HEK293 (cell line): ENCODE results near the gene SOX3.

Experiments
- CTCF ChIP-seq: fragments of 450-650 bp; formaldehyde crosslinking; IDR thresholded peaks from 2 replicates; pipeline ENCODE4 v1.5.1; 2016; ENCODE audit warnings: missing biosample characterization, missing genetic modification characterization
- RBAK ChIP-seq: fragments of 450-650 bp; formaldehyde crosslinking; IDR thresholded peaks from 2 replicates; pipeline ENCODE4 v1.5.1; 2016; ENCODE audit warnings: missing biosample characterization, missing genetic modification characterization
- ZBTB20 ChIP-seq: fragments of 450-650 bp; formaldehyde crosslinking; IDR thresholded peaks from 2 replicates; pipeline ENCODE4 v1.5.1; 2016; ENCODE audit warnings: missing biosample characterization, missing genetic modification characterization
- ZNF157 ChIP-seq: fragments of 450-650 bp; formaldehyde crosslinking; IDR thresholded peaks from 2 replicates; pipeline ENCODE4 v1.5.1; 2016; ENCODE audit warnings: missing biosample characterization, missing genetic modification characterization
- ZNF221 ChIP-seq: fragments of 450-650 bp; formaldehyde crosslinking; IDR thresholded peaks from 2 replicates; pipeline ENCODE4 v1.5.1; 2017; ENCODE audit warnings: missing biosample characterization, missing genetic modification characterization, borderline replicate concordance
- ZNF354C ChIP-seq: fragments of 450-650 bp; formaldehyde crosslinking; IDR thresholded peaks from 2 replicates; pipeline ENCODE4 v1.5.1; 2016; ENCODE audit warnings: missing biosample characterization, missing genetic modification characterization, low read depth, borderline replicate concordance
- ZNF416 ChIP-seq: fragments of 450-650 bp; formaldehyde crosslinking; IDR thresholded peaks from 2 replicates; pipeline ENCODE4 v1.5.1; 2016; ENCODE audit warnings: missing biosample characterization, missing genetic modification characterization
- ZNF785 ChIP-seq: fragments of 450-650 bp; formaldehyde crosslinking; IDR thresholded peaks from 2 replicates; pipeline ENCODE4 v1.5.1; 2016; ENCODE audit warnings: missing biosample characterization, missing genetic modification characterization

GRCh38 chrX:140505421-140506337 lies 810 bp upstream of the SOX3 start:
- no peak for TF ChIP-seq ZNF221
- no peak for TF ChIP-seq CTCF (tag by site-specific recombination)
- TF ChIP-seq ZNF785 (tag by site-specific recombination), result no peak
- TF ChIP-seq ZNF157, result no peak
- TF ChIP-seq ZNF354C (tag by site-specific recombination), result no peak
- no peak for TF ChIP-seq ZNF416 (tag by site-specific recombination)
- TF ChIP-seq RBAK (tag by site-specific recombination), result no peak
- peak; percentile 37; the same call in 1 of the 2 replicates for TF ChIP-seq ZBTB20 (tag by site-specific recombination)
